Caco-2 (cell line): ENCODE measurements around the gene PTK6. TPM values are rescaled to one million over a fixed set of nuclear protein-coding genes. Genes with fewer than 3 reads are reported as not detected.

ENCODE experiments used
- BruUV-seq: library from RNA; stranded (reverse); fragments of 400-500 nt; replicated peaks from 2 replicates; lab custom pipeline; 2021; lab: Mats Ljungman, UMichigan
- CTCF ChIA-PET: fragments of 300-600 bp; sonication (Branson Sonifier 250); formaldehyde crosslinking; loops from one replicate; lab custom pipeline; 2022; ENCODE audit warnings: antibody characterized with exemption; lab: Charles Lee
- POLR2A ChIA-PET: fragments of 300-600 bp; sonication (Branson Sonifier 250); formaldehyde crosslinking; loops from one replicate; lab custom pipeline; 2022; ENCODE audit warnings: antibody characterized with exemption; lab: Charles Lee
- DNase-seq, 2 experiments: peaks; one replicate each; pipeline versions ENCODE4 v3.0.0 to v3.0.0-alpha.2; 2020 to 2022
- H3K27me3 ChIP-seq: replicated peaks from 2 replicates; pipeline ENCODE4 v1.6.0; 2011; ENCODE audit warnings: low read length; ENCODE audit not compliant: control insufficient read depth, insufficient read depth
- H3K36me3 ChIP-seq: 2 replicates; pipeline ENCODE4 v1.5.1; 2011; ENCODE audit warnings: low read length; ENCODE audit not compliant: control insufficient read depth, insufficient read depth
- H3K4me1 ChIP-seq: fragments of 250-450 bp; sonication (Bioruptor Pico); 2 replicates; pipeline ENCODE4 v1.5.1; 2020; ENCODE audit warnings: mild to moderate bottlenecking
- H3K4me3 ChIP-seq: 2 replicates; pipeline ENCODE4 v1.5.1; 2011; ENCODE audit warnings: low read depth, mild to moderate bottlenecking, control low read depth, low read length
- H3K9me3 ChIP-seq: fragments of 250-450 bp; sonication (Bioruptor Pico); 2 replicates; pipeline ENCODE4 v1.5.1; 2020; ENCODE audit warnings: mild to moderate bottlenecking, moderate library complexity
- H3K27ac Mint-ChIP-seq: one replicate; pipeline ENCODE4 v1.8.0; 2022; ENCODE audit warnings: mixed read lengths; ENCODE audit not compliant: unreplicated experiment
- H3K27me3 Mint-ChIP-seq: one replicate; pipeline ENCODE4 v1.8.0; 2022; ENCODE audit warnings: mixed read lengths; ENCODE audit not compliant: insufficient read depth, unreplicated experiment
- H3K36me3 Mint-ChIP-seq: one replicate; pipeline ENCODE4 v1.8.0; 2022; ENCODE audit warnings: mild to moderate bottlenecking, mixed read lengths; ENCODE audit not compliant: insufficient read depth, unreplicated experiment
- H3K4me1 Mint-ChIP-seq: one replicate; pipeline ENCODE4 v1.8.0; 2022; ENCODE audit warnings: low read depth, mixed read lengths; ENCODE audit not compliant: unreplicated experiment
- H3K4me3 Mint-ChIP-seq: one replicate; pipeline ENCODE4 v1.8.0; 2022; ENCODE audit warnings: mild to moderate bottlenecking, moderate library complexity, mixed read lengths; ENCODE audit not compliant: unreplicated experiment
- H3K9me3 Mint-ChIP-seq: one replicate; pipeline ENCODE4 v1.8.0; 2022; ENCODE audit warnings: mixed read lengths; ENCODE audit not compliant: unreplicated experiment
- CTCF ChIP-seq, 2 experiments: fragments of 200-600 bp in 1 of 2; IDR thresholded peaks; 1 replicate in 1 of 2; 2 replicates in 1 of 2; pipeline versions ENCODE4 v1.5.1 to v1.8.0; 2011 to 2022; ENCODE audit warnings: antibody characterized with exemption in 1 of 2, control low read depth in 1 of 2, inconsistent platforms in 1 of 2, low read depth in 1 of 2, low read length in 1 of 2, mild to moderate bottlenecking in 1 of 2, moderate library complexity in 1 of 2; ENCODE audit not compliant: insufficient read depth in 1 of 2, severe bottlenecking in 1 of 2, unreplicated experiment in 1 of 2
- intact Hi-C: fragments of 100-400 bp; cut with micrococcal nuclease; formaldehyde crosslinking; loops from one replicate; pipeline ENCODE4 v1.10.0; 2022; ENCODE audit not compliant: unreplicated experiment
- total RNA-seq: library from RNA; stranded (reverse); gene quantifications from 2 replicates; pipeline ENCODE4 v1.2.3, GENCODE V29; 2022

The PTK6 gene
- total RNA-seq, 1 experiment from 2014 or later, result 0.64 TPM

DNA sequence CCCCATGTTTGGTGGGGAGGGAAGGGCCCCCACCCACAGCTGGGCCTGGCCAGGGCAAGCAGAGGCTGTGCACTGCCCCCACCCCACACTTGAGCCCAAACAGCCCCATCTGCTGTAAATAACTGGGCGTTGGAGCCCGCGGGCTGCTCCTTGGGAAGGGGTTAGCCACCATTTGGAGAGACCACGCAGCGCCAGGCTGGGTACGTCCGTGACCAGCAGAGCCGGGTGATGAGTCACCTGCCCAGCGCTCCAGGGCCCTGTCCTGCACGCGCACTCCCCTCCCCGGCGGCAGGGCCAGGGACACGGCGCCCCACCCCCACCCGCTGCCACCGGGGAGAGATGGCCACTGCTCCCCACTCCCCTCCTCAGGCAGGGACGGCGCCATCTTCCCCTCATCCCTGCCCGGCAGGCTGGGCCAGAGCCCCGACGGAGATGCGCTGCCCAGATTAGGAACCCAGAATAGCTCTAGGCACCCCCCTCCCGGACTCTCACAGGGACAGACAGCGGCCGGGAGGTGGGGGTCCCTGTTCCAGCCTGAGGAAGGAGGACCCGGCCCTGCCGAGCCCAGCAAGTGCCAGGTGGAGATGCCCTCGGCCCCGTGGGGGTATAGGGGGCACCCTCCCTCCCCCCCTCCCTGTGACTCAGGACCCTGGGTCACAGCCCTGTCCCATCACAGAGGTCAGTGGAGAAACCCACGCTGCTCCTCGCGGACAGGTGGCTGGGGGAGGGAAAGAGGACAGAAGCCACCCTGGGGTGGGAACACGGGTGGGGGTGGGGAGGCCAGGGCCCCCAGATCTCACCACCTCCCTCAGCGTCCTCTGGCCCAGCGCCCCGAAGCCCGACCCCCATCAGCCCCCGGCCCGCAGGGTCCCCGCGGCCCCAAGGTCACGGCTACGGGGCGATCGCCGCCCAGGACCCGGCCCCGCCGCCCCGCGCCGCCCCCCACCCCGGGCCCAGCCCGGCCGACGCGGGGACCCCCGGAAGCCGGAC, 38.9 kb downstream of the PTK6 start:
- no TSS peak for BruUV-seq
- Histone ChIP-seq H3K9me3 (no peaks in the 10 kb centered on the region), H3K4me3 (peak overlapping the region; percentile 58), H3K4me1 (peaks cover 6% of the 10 kb centered on the region; the same call in 1 of the 2 replicates), H3K36me3 (no peaks in the 10 kb centered on the region), H3K27me3 (no peaks in the 10 kb centered on the region)
- CTCF ChIA-PET, result interaction anchor here (0.6 to 2.9 kb wide), 2 partner anchors 16 to 23 kb away, joined by 4 to 15 read pairs; partner anchors contain the start of gene PPDPF
- intact Hi-C loops, result no loop called here
- POLR2A ChIA-PET, result interaction anchor here (0.6 to 0.7 kb wide), 2 partner anchors 22 to 76 kb away, joined by 3 read pairs; partner anchors contain the start of genes HELZ2 and PPDPF
- Mint-ChIP-seq H3K27me3 (no peaks in the 10 kb centered on the region), H3K4me3 (peak overlapping the region; percentile 66), H3K4me1 (no peaks in the 10 kb centered on the region), H3K36me3 (no peaks in the 10 kb centered on the region), H3K27ac (no peak overlapping the region), H3K9me3 (no peaks in the 10 kb centered on the region)
- peak in 1 of 2 experiments; percentile 70 for DNase-seq
- no peak for TF ChIP-seq CTCF (IDR thresholded peaks at IDR 0.05; ENCODE audit: insufficient read depth in 1 of 2, low read depth in 1 of 2, low read length in 1 of 2, severe bottlenecking in 1 of 2, unreplicated experiment in 1 of 2)

DNA sequence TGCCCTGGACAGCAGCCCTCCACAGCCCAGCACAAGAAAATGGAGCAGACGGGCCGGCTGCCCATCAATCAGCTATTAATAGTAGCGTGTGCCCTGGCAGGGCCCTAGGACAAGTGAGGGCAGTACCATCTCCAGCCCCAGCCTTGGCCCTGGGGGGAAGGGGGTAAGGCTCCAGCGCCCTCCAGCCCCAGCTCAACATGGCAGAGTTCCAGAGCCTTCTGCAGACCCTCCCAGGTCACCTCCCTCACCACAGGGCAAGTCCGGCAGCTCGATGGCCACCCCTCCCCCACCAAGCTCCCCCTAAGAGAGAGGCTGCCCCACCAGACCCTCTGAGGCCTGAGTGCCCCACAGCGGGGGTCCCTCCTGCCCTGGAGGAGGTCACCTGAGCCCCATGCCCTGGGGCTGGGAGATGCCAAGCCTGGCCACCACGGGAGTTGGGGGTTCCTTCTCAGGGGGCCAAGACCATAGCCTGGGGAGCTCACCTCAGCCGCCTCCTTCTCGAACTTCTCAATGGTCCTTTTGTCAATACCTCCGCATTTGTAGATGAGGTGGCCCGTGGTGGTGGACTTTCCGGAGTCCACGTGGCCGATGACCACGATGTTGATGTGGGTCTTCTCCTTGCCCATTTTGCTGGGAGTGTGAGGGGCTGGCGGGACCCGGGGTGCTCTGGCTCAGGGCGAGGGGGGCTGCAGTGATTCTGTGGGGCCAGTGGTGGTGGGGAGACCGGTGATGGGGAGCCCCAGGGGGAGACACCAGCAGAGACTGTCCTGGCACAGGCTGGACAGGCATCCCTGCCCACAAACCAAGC, 39.8 kb downstream of the PTK6 start:
- Histone ChIP-seq H3K4me3 (no peak overlapping the region), H3K27me3 (no peaks in the 10 kb centered on the region), H3K4me1 (peaks cover 6% of the 10 kb centered on the region; the same call in 1 of the 2 replicates), H3K9me3 (no peaks in the 10 kb centered on the region), H3K36me3 (no peaks in the 10 kb centered on the region)
- POLR2A ChIA-PET, result interaction anchor here (0.5 to 0.7 kb wide), 2 partner anchors 23 to 88 kb away, joined by 3 read pairs; partner anchors contain the start of gene PPDPF
- CTCF ChIA-PET, result interaction anchor here (0.5 to 2.9 kb wide), 7 partner anchors 13 to 586 kb away, joined by 3 to 15 read pairs (median 3); partner anchors contain the start of gene PPDPF
- TSS peak; percentile 29 for BruUV-seq
- Mint-ChIP-seq H3K9me3 (peaks cover 8% of the 10 kb centered on the region), H3K4me3 (peak overlapping the region; percentile 66), H3K4me1 (no peaks in the 10 kb centered on the region), H3K27me3 (no peaks in the 10 kb centered on the region), H3K27ac (no peak overlapping the region), H3K36me3 (no peaks in the 10 kb centered on the region)
- intact Hi-C loops, result no loop called here
- TF ChIP-seq CTCF (IDR thresholded peaks at IDR 0.05; ENCODE audit: insufficient read depth in 1 of 2, low read depth in 1 of 2, low read length in 1 of 2, severe bottlenecking in 1 of 2, unreplicated experiment in 1 of 2), result no peak
- peak in 1 of 2 experiments; percentile 54 for DNase-seq
